ENCODE data around the gene NOL8. TPM values are rescaled to one million over a fixed set of nuclear protein-coding genes. Genes with fewer than 3 reads are reported as not detected.

Gene NOL8
- total RNA-seq, 1 experiment from 2014 or later, result 48.4 TPM

- peaks cover 28 to 62% (median 46%) of the 10 kb centered on the region in 3 experiments; a peak in 6 of 7 replicates for H3K36me3 Mint-ChIP-seq (ENCODE audit: insufficient read depth in 1 of 3, low read depth in 3 of 3)
- Histone ChIP-seq H4K20me1 (ENCODE audit: control insufficient read depth, insufficient read depth, insufficient read length) (no peaks in the 10 kb centered on the region), H3K4me2 (ENCODE audit: insufficient read depth, insufficient read length, low read length) (peak overlapping the region; percentile 89), H3K27me3 (ENCODE audit: insufficient read depth, low read length) (no peaks in the 10 kb centered on the region), H4K5ac (ENCODE audit: insufficient read length, low read depth, low read length) (no peak overlapping the region), H2AK5ac (ENCODE audit: insufficient read length, low read length) (no peak overlapping the region), H3K23ac (ENCODE audit: insufficient read length, low read depth, low read length) (no peak overlapping the region), H2BK5ac (ENCODE audit: insufficient read length, low read length) (no peak overlapping the region), H3K4me1 (ENCODE audit: insufficient read depth, low read length) (no peaks in the 10 kb centered on the region), H3K23me2 (ENCODE audit: insufficient read length, low read depth, low read length, poor library complexity, severe bottlenecking) (no peaks in the 10 kb centered on the region), H4K8ac (replicated peaks; ENCODE audit: insufficient read length, low read depth, low read length) (no peak overlapping the region), H2BK120ac (ENCODE audit: low read depth, low read length, poor library complexity, severe bottlenecking) (no peak overlapping the region), H2BK15ac (ENCODE audit: low read depth, low read length) (no peak overlapping the region), H2BK20ac (ENCODE audit: low read depth, low read length, poor library complexity, severe bottlenecking) (no peak overlapping the region), H3K9me3 (ENCODE audit: control insufficient read depth, low read depth, low read length) (no peaks in the 10 kb centered on the region), H3K9ac (ENCODE audit: extremely low read depth, insufficient read length, low read length) (no peak overlapping the region), H3K14ac (ENCODE audit: insufficient read depth, low read length) (no peak overlapping the region), H2BK12ac (ENCODE audit: insufficient read length, low read depth, low read length) (no peak overlapping the region), H3K27ac (ENCODE audit: insufficient read length, low read depth, low read length) (no peak overlapping the region), H4K91ac (ENCODE audit: insufficient read length, low read depth, low read length) (no peak overlapping the region), H3K18ac (ENCODE audit: insufficient read length, low read depth, low read length) (no peak overlapping the region), H3K4ac (ENCODE audit: low read depth, low read length) (no peak overlapping the region), H3K79me2 (ENCODE audit: insufficient read depth, low read length) (peaks cover 18% of the 10 kb centered on the region; the same call in 1 of the 2 replicates), H3K56ac (ENCODE audit: insufficient read length, low read depth, low read length) (no peak overlapping the region), H3T11ph (ENCODE audit: low read length) (no peak overlapping the region), H3K79me1 (ENCODE audit: insufficient read depth, low read depth, low read length, poor library complexity, severe bottlenecking) (no peaks in the 10 kb centered on the region), H2AFZ (ENCODE audit: low read length) (no peak overlapping the region)
- peak overlapping the region; percentile 95 to 98 for H3K4me3 Mint-ChIP-seq
- WGBS (ENCODE audit: extremely low coverage, insufficient read length, low lambda C conversion rate), result no CpG with 5 or more reads among the region's 13 CpGs
- H3K27me3 Mint-ChIP-seq (ENCODE audit: low read depth), result no peaks in the 10 kb centered on the region
- H3K27ac Mint-ChIP-seq, result peak overlapping the region; percentile 85 to 98 (median 97); a peak in 6 of 7 replicates
- H3K9me3 Mint-ChIP-seq, result no peaks in the 10 kb centered on the region
- DNase-seq, result peak; percentile 30
- TF ChIP-seq CTCF (conservative IDR thresholded peaks at IDR 0.05), result no peak
- H3K4me1 Mint-ChIP-seq, result peaks cover 15 to 17% of the 10 kb centered on the region in 2 experiments
These were observed 30.9 kb downstream of the NOL8 start for GRCh38 chr9:92294297-92294676.

All from H9 (cell line).